HL-60/S4 treated with retinoic acid at 250 ng/mL for 4 days and 3 days (cell line): ENCODE data around the gene SARNP.

Experiments
- in situ Hi-C: fragments of 300-500 bp; cut with MboI; formaldehyde crosslinking; loops from 2 replicates; pipeline ENCODE4 v1.7.0; 2022; ENCODE audit warnings: low sequenced_read_pairs

SARNP gene

GRCh38 chr12:55743406-55744339 is 73.9 kb downstream of the SARNP start:
- in situ Hi-C loops, result no loop called here

- in situ Hi-C loops, result no loop called here
These were observed 74.7 kb downstream of the SARNP start, which contains the start of gene GDF11 for GRCh38 chr12:55742719-55743405. GDF11 (plus strand) TSS chr12:55743122; CDS start chr12:55743317, 195 bp downstream.

GRCh38 chr12:55741931-55742680 is 75.4 kb downstream of the SARNP start:
- in situ Hi-C loops, result no loop called here

- in situ Hi-C loops, result loop anchor here (10.0 kb wide), 1 partner anchor 296 kb away; no protein-coding TSS in a partner anchor
These were observed 78.5 kb downstream of the SARNP start for GRCh38 chr12:55739025-55739378.

- in situ Hi-C loops, result loop anchor here (10.0 kb wide), 1 partner anchor 296 kb away; no protein-coding TSS in a partner anchor
These were observed 79.2 kb downstream of the SARNP start for GRCh38 chr12:55738123-55739024.

GRCh38 chr12:55737581-55738122 is 79.9 kb downstream of the SARNP start:
- in situ Hi-C loops, result loop anchor here (10.0 kb wide), 1 partner anchor 297 kb away; no protein-coding TSS in a partner anchor

- in situ Hi-C loops, result loop anchor here (10.0 kb wide), 1 partner anchor 298 kb away; no protein-coding TSS in a partner anchor
These were observed 80.5 kb downstream of the SARNP start for GRCh38 chr12:55736780-55737580.

- in situ Hi-C loops, result loop anchor here (10.0 kb wide), 1 partner anchor 299 kb away; no protein-coding TSS in a partner anchor
These were observed 81.4 kb downstream of the SARNP start for GRCh38 chr12:55736076-55736475.

GRCh38 chr12:55734595-55734994 is 82.9 kb downstream of the SARNP start:
- in situ Hi-C loops, result loop anchor here (10.0 kb wide), 1 partner anchor 300 kb away; no protein-coding TSS in a partner anchor

GRCh38 chr12:55733858-55734257 is 83.7 kb downstream of the SARNP start:
- in situ Hi-C loops, result loop anchor here (10.0 kb wide), 1 partner anchor 301 kb away; no protein-coding TSS in a partner anchor

GRCh38 chr12:55733021-55733555 is 84.4 kb downstream of the SARNP start:
- in situ Hi-C loops, result loop anchor here (10.0 kb wide), 1 partner anchor 302 kb away; no protein-coding TSS in a partner anchor

GRCh38 chr12:55732288-55732687 is 85.2 kb downstream of the SARNP start:
- in situ Hi-C loops, result loop anchor here (10.0 kb wide), 1 partner anchor 303 kb away; no protein-coding TSS in a partner anchor

- in situ Hi-C loops, result loop anchor here (10.0 kb wide), 1 partner anchor 305 kb away; no protein-coding TSS in a partner anchor
These were observed 87.4 kb downstream of the SARNP start for GRCh38 chr12:55729819-55730818.

GRCh38 chr12:55728939-55729818 is 88.3 kb downstream of the SARNP start, which contains the start of gene CD63:
CD63 (minus strand) TSS chr12:55729009; CDS start chr12:55728341, 668 bp downstream.
- in situ Hi-C loops, result no loop called here

GRCh38 chr12:55728186-55728938 is 89.2 kb downstream of the SARNP start:
- in situ Hi-C loops, result no loop called here
